Activated gamma-delta T cell (primary cell): Measurements from ENCODE around the gene TEPSIN.

Experiments used
- DNase-seq: peaks from one replicate; lab custom pipeline; 2025; lab: John Stamatoyannopoulos, UW
- total RNA-seq, 2 donors: gene quantifications; one replicate each; lab custom pipeline; 2026; lab: John Stamatoyannopoulos, UW

Gene TEPSIN
- total RNA-seq, result 117 to 127 reads per million in 2 donors

- peak; percentile 91 for DNase-seq
Measured at GRCh38 chr17:81238815-81239713, at the start of gene TEPSIN, which contains the start of gene NDUFAF8. Gene TEPSIN, minus strand, starts transcription at chr17:81239055. Its CDS starts 22 bp downstream, at chr17:81239033. Gene NDUFAF8, plus strand, starts transcription at chr17:81239318. Its CDS starts 46 bp downstream, at chr17:81239364.

GRCh38 chr17:81287741-81288430, 49.0 kb upstream of the TEPSIN start:
- DNase-seq, result no peak

- no peak for DNase-seq
Measured at GRCh38 chr17:81287152-81287551, 48.3 kb upstream of the TEPSIN start.

- no peak for DNase-seq
Measured at GRCh38 chr17:81286491-81287145, 47.8 kb upstream of the TEPSIN start.

GRCh38 chr17:81285894-81286293, 47.0 kb upstream of the TEPSIN start:
- no peak for DNase-seq

GRCh38 chr17:81285179-81285878, 46.5 kb upstream of the TEPSIN start:
- DNase-seq, result peak; percentile 34

- no peak for DNase-seq
Measured at GRCh38 chr17:81282876-81283275, 44.0 kb upstream of the TEPSIN start.

- no peak for DNase-seq
Measured at GRCh38 chr17:81282141-81282540, 43.3 kb upstream of the TEPSIN start.

- DNase-seq, result no peak
Measured at GRCh38 chr17:81280571-81280970, 41.7 kb upstream of the TEPSIN start.

- no peak for DNase-seq
Measured at GRCh38 chr17:81279278-81280275, 40.7 kb upstream of the TEPSIN start.

GRCh38 chr17:81278831-81279230, 40.0 kb upstream of the TEPSIN start:
- no peak for DNase-seq

GRCh38 chr17:81277946-81278693, 39.3 kb upstream of the TEPSIN start:
- DNase-seq, result no peak

- DNase-seq, result no peak
Measured at GRCh38 chr17:81277421-81277820, 38.6 kb upstream of the TEPSIN start.

GRCh38 chr17:81276781-81277180, 37.9 kb upstream of the TEPSIN start:
- DNase-seq, result no peak

- no peak for DNase-seq
Measured at GRCh38 chr17:81274471-81274855, 35.6 kb upstream of the TEPSIN start.

GRCh38 chr17:81273698-81274470, 35.0 kb upstream of the TEPSIN start:
- no peak for DNase-seq

GRCh38 chr17:81272616-81273015, 33.8 kb upstream of the TEPSIN start:
- no peak for DNase-seq

GRCh38 chr17:81271226-81271625, 32.4 kb upstream of the TEPSIN start:
- no peak for DNase-seq

GRCh38 chr17:81270279-81270678, 31.4 kb upstream of the TEPSIN start:
- no peak for DNase-seq
